GM19328 (cell line): ENCODE data around the gene TBC1D22A.

ENCODE experiments used
- ATAC-seq: cut with Tn5 transposase; IDR thresholded peaks from one replicate; pipeline ENCODE4 v1.9.1; 2021; ENCODE audit warnings: mild to moderate bottlenecking, moderate library complexity; ENCODE audit not compliant: unreplicated experiment

TBC1D22A gene

GRCh38 chr22:47190957-47191670 is 428.7 kb downstream of the TBC1D22A start:
- no peak for ATAC-seq

- ATAC-seq = no peak
Measured at GRCh38 chr22:47191671-47192650, 429.5 kb downstream of the TBC1D22A start.

GRCh38 chr22:47192651-47193437 is 430.4 kb downstream of the TBC1D22A start:
- no peak for ATAC-seq

- no peak for ATAC-seq
Measured at GRCh38 chr22:47193606-47194329, 431.3 kb downstream of the TBC1D22A start.

DNA sequence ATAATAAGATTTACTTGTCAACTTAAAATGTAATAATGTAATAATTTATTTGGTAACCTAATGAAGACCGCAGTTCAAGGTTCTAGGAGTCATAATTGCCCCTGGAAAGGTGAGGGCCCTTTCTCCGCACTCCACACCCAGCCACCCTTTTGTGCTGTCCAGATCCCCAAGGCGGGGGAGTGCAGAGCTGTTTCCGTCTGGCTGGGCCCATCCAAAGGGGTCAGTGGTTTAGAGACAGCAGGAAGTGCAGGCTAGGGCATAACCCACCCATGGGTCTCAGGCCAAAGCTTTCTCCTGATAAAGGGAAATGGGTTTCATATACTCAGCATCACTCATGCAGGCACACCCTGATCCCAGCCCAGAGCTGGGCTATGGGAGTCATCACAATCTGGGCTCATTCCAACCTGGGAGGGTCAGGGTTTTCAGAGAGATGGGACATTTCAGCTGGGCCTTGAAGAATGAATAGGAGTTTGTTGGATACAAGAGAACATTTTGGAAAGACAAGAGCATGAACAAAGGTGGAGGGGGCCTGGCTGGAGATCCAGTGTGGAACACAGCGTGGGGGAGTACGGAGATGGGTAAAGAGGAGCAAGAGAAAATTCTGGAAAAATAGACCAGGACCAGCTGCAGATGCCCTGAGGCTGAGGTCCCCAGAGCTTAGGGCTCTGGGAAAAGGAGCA is 432.2 kb downstream of the TBC1D22A start:
- no peak for ATAC-seq

GRCh38 chr22:47195156-47195483 is 432.7 kb downstream of the TBC1D22A start:
- ATAC-seq = no peak

DNA sequence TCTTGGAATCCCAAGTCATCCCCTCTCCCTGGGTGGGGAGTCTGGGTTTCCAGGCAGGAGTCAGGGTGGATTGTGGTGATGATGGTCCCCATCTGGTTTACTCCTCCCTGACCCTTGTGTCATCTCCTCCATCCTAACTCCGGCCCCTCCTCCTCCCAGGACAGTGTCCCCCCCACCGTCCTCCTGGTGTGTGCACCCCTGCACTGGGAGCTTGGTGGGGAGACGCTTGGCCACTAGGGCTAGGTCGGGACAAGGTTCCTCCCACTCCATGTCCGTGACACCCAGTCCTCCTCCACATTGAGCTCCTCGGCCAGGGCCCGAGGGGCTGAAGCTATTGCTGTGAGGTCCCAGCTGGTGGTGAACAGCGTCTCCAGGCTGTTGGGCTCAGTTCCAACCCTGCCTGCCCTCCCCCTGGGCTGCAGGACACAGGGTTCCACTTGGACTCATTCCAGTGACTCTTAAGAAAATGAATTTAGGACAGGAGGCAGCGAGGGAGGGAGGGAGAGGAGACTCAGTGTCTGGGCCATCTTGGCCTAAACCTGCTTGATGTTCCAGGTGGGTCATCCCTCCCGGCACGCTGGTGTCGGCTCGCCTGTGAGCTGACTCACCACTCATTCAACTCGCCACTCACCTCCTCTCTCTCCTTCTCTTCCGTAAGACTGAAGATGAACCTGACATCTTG is 433.2 kb downstream of the TBC1D22A start:
- no peak for ATAC-seq

GRCh38 chr22:47196166-47196849 is 433.9 kb downstream of the TBC1D22A start:
- no peak for ATAC-seq

DNA sequence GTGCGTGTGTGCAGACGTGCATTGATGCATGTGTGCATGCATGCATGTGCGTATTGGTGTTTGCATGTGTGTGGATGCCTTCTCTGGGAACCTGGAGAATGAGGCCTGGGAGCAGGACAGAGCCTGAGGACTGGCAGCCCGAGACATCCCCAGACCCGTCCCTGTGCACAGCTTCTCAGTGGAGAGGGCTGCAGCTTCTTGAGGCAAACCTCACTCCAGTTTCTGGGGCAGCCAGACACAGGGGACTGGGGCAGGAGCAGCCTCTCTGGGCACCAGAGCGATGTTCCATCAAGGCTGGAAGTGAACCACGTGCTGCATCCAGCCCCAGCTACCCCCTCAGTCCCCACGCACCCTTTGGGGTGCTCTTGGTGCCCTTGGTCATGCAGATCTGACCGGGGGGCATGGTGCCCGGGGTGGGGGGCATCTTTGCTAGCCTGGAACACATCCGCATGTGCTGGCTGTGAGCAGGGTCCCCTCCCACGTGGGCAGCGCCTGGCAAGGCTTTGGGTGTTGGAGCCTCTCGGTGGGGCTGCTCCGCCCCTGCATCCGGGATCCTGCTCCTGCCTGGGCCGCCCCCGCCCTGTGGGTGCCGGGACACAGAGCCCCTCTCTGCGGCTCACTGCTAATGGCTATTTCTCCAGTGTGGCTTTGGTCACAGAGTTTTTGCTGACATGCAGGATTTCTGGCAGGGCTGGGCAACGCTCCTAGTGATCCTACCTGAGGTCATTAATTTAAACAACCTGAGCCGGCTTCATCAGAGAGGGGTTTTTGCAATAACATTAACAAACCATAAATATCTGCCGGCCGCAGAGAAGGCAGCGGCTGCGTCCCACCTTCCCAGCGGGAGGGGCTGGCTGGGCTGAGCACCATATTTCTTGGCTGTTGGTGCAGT is 434.7 kb downstream of the TBC1D22A start:
- ATAC-seq = no peak

GRCh38 chr22:47197773-47198500 is 435.5 kb downstream of the TBC1D22A start:
- no peak for ATAC-seq

- no peak for ATAC-seq
Measured at GRCh38 chr22:47198801-47199251, 436.4 kb downstream of the TBC1D22A start.

DNA sequence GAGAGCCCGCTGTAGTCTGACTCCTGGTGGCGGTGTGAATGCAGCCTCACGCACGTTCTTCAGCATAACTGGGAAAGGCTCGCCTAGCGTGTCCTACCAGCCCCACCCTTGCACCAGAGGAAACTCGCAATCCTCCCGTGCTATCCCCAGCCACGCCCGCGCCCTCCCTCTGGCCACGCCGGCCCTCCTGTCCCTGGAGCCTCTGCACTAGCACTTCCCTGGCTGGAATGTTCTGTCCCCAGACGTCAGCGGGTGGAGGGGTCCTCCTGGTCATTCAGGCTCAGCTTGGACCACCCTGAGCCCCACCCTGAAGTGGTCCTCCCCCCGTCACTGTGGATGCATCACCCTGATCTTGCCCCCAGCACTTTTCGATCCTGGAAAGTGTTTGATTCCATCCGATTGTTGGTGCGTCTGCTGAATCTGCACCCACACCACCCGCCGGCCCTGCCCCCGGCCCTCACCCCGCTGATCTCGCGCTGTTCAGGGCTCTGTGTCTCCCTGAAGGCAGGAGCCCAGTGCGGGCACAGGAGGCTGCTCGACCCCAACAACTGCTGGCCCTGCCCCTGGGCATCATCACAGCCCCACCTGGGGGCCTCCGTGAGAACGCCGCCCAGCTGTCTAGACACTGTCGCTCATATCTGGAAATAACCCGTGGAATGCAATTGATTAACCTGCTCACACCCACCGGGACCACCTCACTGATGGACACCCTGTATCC is 437.0 kb downstream of the TBC1D22A start:
- ATAC-seq = no peak

- ATAC-seq = no peak
Measured at GRCh38 chr22:47199979-47200272, 437.5 kb downstream of the TBC1D22A start.

- ATAC-seq = no peak
Measured at GRCh38 chr22:47200273-47201051, 438.0 kb downstream of the TBC1D22A start.

- no peak for ATAC-seq
Measured at GRCh38 chr22:47201186-47201995, 438.9 kb downstream of the TBC1D22A start.
